GM12878 (cell line): ENCODE results near the gene GALC. TPM values are rescaled to one million over a fixed set of nuclear protein-coding genes. Genes with fewer than 3 reads are reported as not detected.

Experiments
- ATAC-seq: fragments of 200-7000 bp; cut with Tn5 transposase; 3 replicates; pipeline ENCODE4 v1.9.1; 2020; ENCODE audit warnings: mild to moderate bottlenecking, moderate library complexity
- BruUV-seq: library from RNA; stranded (reverse); fragments of 400-500 nt; replicated peaks from 2 replicates; lab custom pipeline; 2021; lab: Mats Ljungman, UMichigan
- CTCF ChIA-PET: fragments of 300-600 bp; sonication (Branson Sonifier 250); formaldehyde crosslinking; extraction: SDS; loops from one replicate; lab custom pipeline; 2021; ENCODE audit warnings: inconsistent platforms; lab: Yijun Ruan, JAX
- POLR2A ChIA-PET: fragments of 350-600 bp; formaldehyde crosslinking; extraction: SDS; loops from one replicate; lab custom pipeline; 2021; ENCODE audit warnings: inconsistent platforms; lab: Charles Lee
- RAD21 ChIA-PET: fragments of 300-600 bp; sonication (Branson Sonifier 250); formaldehyde crosslinking; loops from one replicate; lab custom pipeline; 2023; ENCODE audit warnings: antibody characterized with exemption; ENCODE audit not compliant: unreplicated experiment; lab: Charles Lee
- SMC1A ChIA-PET: fragments of 300-600 bp; sonication (Branson Sonifier 250); formaldehyde crosslinking; loops from one replicate; lab custom pipeline; 2023; ENCODE audit not compliant: unreplicated experiment, uncharacterized antibody; lab: Charles Lee
- DNase-seq: peaks from one replicate; pipeline ENCODE4 v3.0.0-alpha.2; 2011; ENCODE audit warnings: low read depth, low spot score
- FAIRE-seq: peaks from 3 replicates; lab custom pipeline; 2011; peaks lifted over from hg19 to GRCh38; lab: Jason Lieb, UNC
- H2AFZ ChIP-seq: 2 replicates; pipeline ENCODE4 v1.6.0; 2011; ENCODE audit warnings: low read depth, low read length, control low read depth; ENCODE audit not compliant: control insufficient read depth
- H3K27ac ChIP-seq: 2 replicates; pipeline ENCODE4 v1.5.1; 2011; ENCODE audit warnings: control low read depth; ENCODE audit not compliant: control insufficient read depth, insufficient read depth
- H3K27me3 ChIP-seq, 2 experiments: replicated peaks in 1 of 2; 2 replicates each; pipeline versions ENCODE4 v1.6.0 to v1.6.1; 2011; ENCODE audit warnings: low read length in 1 of 2; ENCODE audit not compliant: control insufficient read depth in 2 of 2, insufficient read depth in 2 of 2
- H3K36me3 ChIP-seq, 2 experiments: 2 replicates each; pipeline ENCODE4 v1.5.1; 2011; ENCODE audit warnings: low read length in 1 of 2; ENCODE audit not compliant: control insufficient read depth in 2 of 2, insufficient read depth in 2 of 2
- H3K4me1 ChIP-seq: 2 replicates; pipeline ENCODE4 v1.6.1; 2011; ENCODE audit warnings: mild to moderate bottlenecking, low read length, moderate library complexity, mixed read lengths; ENCODE audit not compliant: control insufficient read depth, insufficient read depth
- H3K4me2 ChIP-seq: 2 replicates; pipeline ENCODE4 v1.6.0; 2011; ENCODE audit warnings: control low read depth; ENCODE audit not compliant: control insufficient read depth, insufficient read depth
- H3K4me3 ChIP-seq: fragments of 200-600 bp; sonication (generic); 2 replicates; pipeline ENCODE4 v1.5.1; 2016
- H3K79me2 ChIP-seq: 2 replicates; pipeline ENCODE4 v1.6.0; 2011; ENCODE audit warnings: low read length; ENCODE audit not compliant: control insufficient read depth, insufficient read depth
- H3K9ac ChIP-seq: 2 replicates; pipeline ENCODE4 v1.8.0; 2011; ENCODE audit warnings: low read length, control low read depth, mixed read lengths; ENCODE audit not compliant: control insufficient read depth, insufficient read depth
- H3K9me3 ChIP-seq: replicated peaks from 3 replicates; pipeline ENCODE4 v1.5.1; 2011; ENCODE audit warnings: mild to moderate bottlenecking, low read length; ENCODE audit not compliant: control insufficient read depth, insufficient read depth
- H4K20me1 ChIP-seq: 2 replicates; pipeline ENCODE4 v1.6.0; 2011; ENCODE audit not compliant: control insufficient read depth, insufficient read depth
- BHLHE40 ChIP-seq, 2 experiments: fragments of 450-650 bp in 1 of 2; IDR thresholded peaks; 2 replicates each; pipeline ENCODE4 v1.6.1; 2011 to 2017; ENCODE audit warnings: low read depth in 2 of 2, borderline replicate concordance in 1 of 2, improper control_type of control experiment in 1 of 2, low read length in 1 of 2, mild to moderate bottlenecking in 1 of 2
- ETV6 ChIP-seq, 2 experiments: fragments of 450-650 bp in 1 of 2; IDR thresholded peaks in 1 of 2; conservative IDR thresholded peaks in 1 of 2; 2 replicates each; pipeline ENCODE4 v1.6.1; 2014; ENCODE audit warnings: antibody characterized with exemption in 1 of 2, borderline replicate concordance in 1 of 2, low read depth in 1 of 2, mild to moderate bottlenecking in 1 of 2, moderate library complexity in 1 of 2
- EZH2 ChIP-seq: IDR thresholded peaks from 2 replicates; pipeline ENCODE4 v1.6.1; 2012; ENCODE audit warnings: low read depth, mild to moderate bottlenecking, control low read depth, inconsistent platforms, low read length, borderline replicate concordance; ENCODE audit not compliant: control insufficient read depth
- FOXK2 ChIP-seq: fragments of 450-650 bp; IDR thresholded peaks from 2 replicates; pipeline ENCODE4 v1.6.1; 2017; ENCODE audit warnings: mild to moderate bottlenecking, moderate library complexity
- IKZF1 ChIP-seq: fragments of 450-650 bp; conservative IDR thresholded peaks from 2 replicates; pipeline ENCODE4 v1.6.1; 2017; ENCODE audit warnings: antibody characterized with exemption, mild to moderate bottlenecking
- KDM1A ChIP-seq: fragments of 200-600 bp; sonication (generic); IDR thresholded peaks from 2 replicates; pipeline ENCODE4 v1.6.1; 2016; ENCODE audit warnings: borderline replicate concordance
- SUPT20H ChIP-seq: IDR thresholded peaks from 2 replicates; pipeline ENCODE4 v1.6.1; 2011; ENCODE audit warnings: low read depth, mild to moderate bottlenecking, low read length, moderate library complexity, borderline replicate concordance; ENCODE audit not compliant: control insufficient read depth
- TCF12 ChIP-seq: IDR thresholded peaks from 2 replicates; pipeline ENCODE4 v1.6.1; 2011; ENCODE audit warnings: low read depth, mild to moderate bottlenecking, low read length
- ZNF274 ChIP-seq: IDR thresholded peaks from one replicate; pipeline ENCODE4 v1.8.0; 2011; ENCODE audit not compliant: insufficient read length, insufficient read depth
- WGBS: methylation state at CpG from one replicate; pipeline ENCODE4 v1.1.6; 2016; ENCODE audit warnings: low lambda C conversion rate; ENCODE audit not compliant: insufficient replicate concordance, insufficient coverage; ENCODE audit errors: missing lambda C conversion rate; 5-methylcytosine and 5-hydroxymethylcytosine counted together
- in situ Hi-C: fragments of 300-500 bp; cut with MboI; formaldehyde crosslinking; loops from 9 replicates; pipeline ENCODE4 v1.14.3; 2018; ENCODE audit warnings: mixed read lengths
- intact Hi-C: fragments of 100-400 bp; cut with micrococcal nuclease; formaldehyde crosslinking; loops from one replicate; pipeline ENCODE4 v1.14.2; 2022; ENCODE audit not compliant: unreplicated experiment
- polyA plus RNA-seq, 11 experiments: library from polyadenylated mRNA; depleted of rRNA in 4 of 11; unstranded in 6 of 11; stranded (reverse) in 5 of 11; fragments of >200 nt; fragmentation: Nextera tagmentation in 4 of 11; fragmentation: Illumina TruSeq in 1 of 11; extraction: Ambion mirVana in 4 of 11; extraction: Trizol in 1 of 11; gene quantifications; 1 replicate in 1 of 11; 2 replicates in 10 of 11; pipeline versions ENCODE4 v1.2.1 to v1.2.3, GENCODE V29; 2011 to 2016; ENCODE audit warnings: inconsistent platforms in 2 of 11, missing spikeins in 2 of 11, low read depth in 1 of 11
- total RNA-seq, 4 experiments: library from RNA; depleted of rRNA in 3 of 4; stranded (reverse); fragments of >200 nt in 3 of 4; fragmentation: Illumina TruSeq in 1 of 4; extraction: Trizol in 1 of 4; gene quantifications; 2 replicates each; pipeline versions ENCODE4 v1.2.1 to v1.2.3, GENCODE V29; 2013 to 2021
- TF ChIP-seq, protein P1 (sequence below): fragments of 450-650 bp; IDR thresholded peaks from 2 replicates; pipeline ENCODE4 v1.6.1; 2017; ENCODE audit warnings: mild to moderate bottlenecking, low read depth, inconsistent platforms; ENCODE audit not compliant: poor library complexity, severe bottlenecking
- TF ChIP-seq, protein P2 (sequence below): fragments of 450-650 bp; IDR thresholded peaks from 2 replicates; pipeline ENCODE4 v1.6.1; 2016; ENCODE audit warnings: mild to moderate bottlenecking
- TF ChIP-seq, protein P3 (sequence below): IDR thresholded peaks from 2 replicates; pipeline ENCODE4 v1.6.1; 2012; ENCODE audit warnings: low read length, inconsistent platforms
- TF ChIP-seq, protein P4 (sequence below): fragments of 450-650 bp; IDR thresholded peaks from 2 replicates; pipeline ENCODE4 v1.6.1; 2017; ENCODE audit warnings: antibody characterized with exemption, mild to moderate bottlenecking, moderate library complexity

GALC gene
- total and polyA plus RNA-seq, 10 of the 15 experiments (the other 5 are each of a cell fraction or from before 2014, with no cell fraction given) = 1.3 to 14.0 (median 4.5) TPM

DNA sequence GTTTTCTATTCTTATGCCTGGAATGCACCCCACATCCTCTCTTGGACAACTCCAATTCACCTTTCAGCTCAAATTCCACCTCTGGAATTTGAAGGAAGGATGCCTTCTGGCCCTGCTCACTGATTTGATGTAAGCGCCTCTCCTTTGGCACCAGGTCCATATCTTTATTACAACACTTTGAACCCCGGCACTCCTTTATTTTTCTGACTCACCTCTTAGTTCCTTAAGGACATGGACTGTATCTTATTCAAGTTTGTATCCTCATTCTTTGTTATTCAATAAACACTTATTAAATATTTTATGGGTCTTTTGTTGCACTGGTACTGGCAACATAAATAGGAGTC is 3.1 kb downstream of the GALC start (continued):
- TF ChIP-seq, protein P1, sequence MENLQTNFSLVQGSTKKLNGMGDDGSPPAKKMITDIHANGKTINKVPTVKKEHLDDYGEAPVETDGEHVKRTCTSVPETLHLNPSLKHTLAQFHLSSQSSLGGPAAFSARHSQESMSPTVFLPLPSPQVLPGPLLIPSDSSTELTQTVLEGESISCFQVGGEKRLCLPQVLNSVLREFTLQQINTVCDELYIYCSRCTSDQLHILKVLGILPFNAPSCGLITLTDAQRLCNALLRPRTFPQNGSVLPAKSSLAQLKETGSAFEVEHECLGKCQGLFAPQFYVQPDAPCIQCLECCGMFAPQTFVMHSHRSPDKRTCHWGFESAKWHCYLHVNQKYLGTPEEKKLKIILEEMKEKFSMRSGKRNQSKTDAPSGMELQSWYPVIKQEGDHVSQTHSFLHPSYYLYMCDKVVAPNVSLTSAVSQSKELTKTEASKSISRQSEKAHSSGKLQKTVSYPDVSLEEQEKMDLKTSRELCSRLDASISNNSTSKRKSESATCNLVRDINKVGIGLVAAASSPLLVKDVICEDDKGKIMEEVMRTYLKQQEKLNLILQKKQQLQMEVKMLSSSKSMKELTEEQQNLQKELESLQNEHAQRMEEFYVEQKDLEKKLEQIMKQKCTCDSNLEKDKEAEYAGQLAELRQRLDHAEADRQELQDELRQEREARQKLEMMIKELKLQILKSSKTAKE = no peak
- TF ChIP-seq ZNF274 = no peak

DNA sequence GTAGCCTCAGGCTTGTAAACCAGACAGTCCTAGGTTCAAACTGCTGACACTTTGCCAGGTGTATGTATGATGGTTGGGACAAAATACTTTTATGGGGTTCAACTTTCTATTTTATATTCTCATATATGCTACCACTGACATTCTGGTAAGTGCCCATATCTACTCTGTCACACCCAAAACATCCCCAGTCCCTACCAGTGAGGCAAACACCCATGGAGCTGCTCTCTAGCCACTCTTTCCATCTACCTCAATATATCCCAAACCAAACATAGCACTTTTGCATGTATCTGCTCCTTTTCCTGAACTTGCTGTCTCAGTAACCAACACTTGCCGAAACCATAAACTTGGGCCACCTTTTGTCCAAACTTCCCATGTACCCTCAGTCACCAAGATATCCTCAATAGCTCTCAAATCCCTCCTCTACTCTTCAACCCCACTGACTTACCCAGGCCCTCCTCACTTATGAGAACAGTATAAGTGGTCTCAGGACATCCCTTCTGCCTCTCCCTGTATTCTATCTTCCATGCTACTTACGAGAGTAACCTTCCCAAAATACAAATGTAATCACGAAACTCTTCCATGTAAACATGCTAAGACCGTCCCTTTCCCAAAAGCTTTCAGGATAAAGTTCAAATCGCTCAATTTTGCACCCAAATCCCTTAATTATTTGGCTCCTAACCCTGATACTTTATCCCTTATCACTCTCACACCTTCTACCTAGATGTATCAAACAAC is 3.6 kb downstream of the GALC start:
- FAIRE-seq = no peak
- intact Hi-C loops (no loop called here), in situ Hi-C loops (no loop called here)
- RAD21 ChIA-PET = interaction anchor here (1.9 kb wide), 1 partner anchor 43 kb away, joined by 5 read pairs; no protein-coding TSS in a partner anchor
- CTCF ChIA-PET = interaction anchor here (0.6 to 3.4 kb wide), 5 partner anchors 14 to 45 kb away, joined by 3 to 17 read pairs (median 4); no protein-coding TSS in a partner anchor
- no peak overlapping the region for H3K9ac ChIP-seq
- SMC1A ChIA-PET = interaction anchor here (1.3 to 1.8 kb wide), 3 partner anchors 17 to 41 kb away, joined by 3 to 4 read pairs (median 4); no protein-coding TSS in a partner anchor
- H4K20me1 ChIP-seq = no peaks in the 10 kb centered on the region
- H3K79me2 ChIP-seq = no peaks in the 10 kb centered on the region
- H3K27ac ChIP-seq = no peak overlapping the region
- WGBS = 92% methylated on average over 5 of the region's 5 CpGs
- no peak overlapping the region for H3K4me3 ChIP-seq
- no peak overlapping the region for H3K4me2 ChIP-seq
- H3K36me3 ChIP-seq = no peaks in the 10 kb centered on the region
- no peak overlapping the region for H2AFZ ChIP-seq
- no peak for DNase-seq
- ATAC-seq = no peak
- BruUV-seq = no TSS peak
- POLR2A ChIA-PET = no interaction called here
- no peaks in the 10 kb centered on the region for H3K9me3 ChIP-seq
- H3K4me1 ChIP-seq = peaks cover 11% of the 10 kb centered on the region
- no peaks in the 10 kb centered on the region for H3K27me3 ChIP-seq
- TF ChIP-seq, protein P2, sequence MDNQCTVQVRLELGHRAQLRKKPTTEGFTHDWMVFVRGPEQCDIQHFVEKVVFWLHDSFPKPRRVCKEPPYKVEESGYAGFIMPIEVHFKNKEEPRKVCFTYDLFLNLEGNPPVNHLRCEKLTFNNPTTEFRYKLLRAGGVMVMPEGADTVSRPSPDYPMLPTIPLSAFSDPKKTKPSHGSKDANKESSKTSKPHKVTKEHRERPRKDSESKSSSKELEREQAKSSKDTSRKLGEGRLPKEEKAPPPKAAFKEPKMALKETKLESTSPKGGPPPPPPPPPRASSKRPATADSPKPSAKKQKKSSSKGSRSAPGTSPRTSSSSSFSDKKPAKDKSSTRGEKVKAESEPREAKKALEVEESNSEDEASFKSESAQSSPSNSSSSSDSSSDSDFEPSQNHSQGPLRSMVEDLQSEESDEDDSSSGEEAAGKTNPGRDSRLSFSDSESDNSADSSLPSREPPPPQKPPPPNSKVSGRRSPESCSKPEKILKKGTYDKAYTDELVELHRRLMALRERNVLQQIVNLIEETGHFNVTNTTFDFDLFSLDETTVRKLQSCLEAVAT = no peak
- TF ChIP-seq SUPT20H (no peak), KDM1A (no peak), TCF12 (no peak), FOXK2 (no peak), EZH2 (no peak), ETV6 (conservative IDR thresholded peaks at IDR 0.05 in 1 of 2, IDR thresholded peaks at IDR 0.05 in 1 of 2; ENCODE audit: borderline replicate concordance in 1 of 2, low read depth in 1 of 2) (no peak), IKZF1 (no peak), BHLHE40 (IDR thresholded peaks at IDR 0.05; ENCODE audit: borderline replicate concordance in 1 of 2, low read depth in 2 of 2, low read length in 1 of 2) (no peak)
- TF ChIP-seq, protein P3, sequence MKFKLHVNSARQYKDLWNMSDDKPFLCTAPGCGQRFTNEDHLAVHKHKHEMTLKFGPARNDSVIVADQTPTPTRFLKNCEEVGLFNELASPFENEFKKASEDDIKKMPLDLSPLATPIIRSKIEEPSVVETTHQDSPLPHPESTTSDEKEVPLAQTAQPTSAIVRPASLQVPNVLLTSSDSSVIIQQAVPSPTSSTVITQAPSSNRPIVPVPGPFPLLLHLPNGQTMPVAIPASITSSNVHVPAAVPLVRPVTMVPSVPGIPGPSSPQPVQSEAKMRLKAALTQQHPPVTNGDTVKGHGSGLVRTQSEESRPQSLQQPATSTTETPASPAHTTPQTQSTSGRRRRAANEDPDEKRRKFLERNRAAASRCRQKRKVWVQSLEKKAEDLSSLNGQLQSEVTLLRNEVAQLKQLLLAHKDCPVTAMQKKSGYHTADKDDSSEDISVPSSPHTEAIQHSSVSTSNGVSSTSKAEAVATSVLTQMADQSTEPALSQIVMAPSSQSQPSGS = no peak
- TF ChIP-seq, protein P4, sequence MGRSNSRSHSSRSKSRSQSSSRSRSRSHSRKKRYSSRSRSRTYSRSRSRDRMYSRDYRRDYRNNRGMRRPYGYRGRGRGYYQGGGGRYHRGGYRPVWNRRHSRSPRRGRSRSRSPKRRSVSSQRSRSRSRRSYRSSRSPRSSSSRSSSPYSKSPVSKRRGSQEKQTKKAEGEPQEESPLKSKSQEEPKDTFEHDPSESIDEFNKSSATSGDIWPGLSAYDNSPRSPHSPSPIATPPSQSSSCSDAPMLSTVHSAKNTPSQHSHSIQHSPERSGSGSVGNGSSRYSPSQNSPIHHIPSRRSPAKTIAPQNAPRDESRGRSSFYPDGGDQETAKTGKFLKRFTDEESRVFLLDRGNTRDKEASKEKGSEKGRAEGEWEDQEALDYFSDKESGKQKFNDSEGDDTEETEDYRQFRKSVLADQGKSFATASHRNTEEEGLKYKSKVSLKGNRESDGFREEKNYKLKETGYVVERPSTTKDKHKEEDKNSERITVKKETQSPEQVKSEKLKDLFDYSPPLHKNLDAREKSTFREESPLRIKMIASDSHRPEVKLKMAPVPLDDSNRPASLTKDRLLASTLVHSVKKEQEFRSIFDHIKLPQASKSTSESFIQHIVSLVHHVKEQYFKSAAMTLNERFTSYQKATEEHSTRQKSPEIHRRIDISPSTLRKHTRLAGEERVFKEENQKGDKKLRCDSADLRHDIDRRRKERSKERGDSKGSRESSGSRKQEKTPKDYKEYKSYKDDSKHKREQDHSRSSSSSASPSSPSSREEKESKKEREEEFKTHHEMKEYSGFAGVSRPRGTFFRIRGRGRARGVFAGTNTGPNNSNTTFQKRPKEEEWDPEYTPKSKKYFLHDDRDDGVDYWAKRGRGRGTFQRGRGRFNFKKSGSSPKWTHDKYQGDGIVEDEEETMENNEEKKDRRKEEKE = no peak
